Psoas muscle (tissue), 8 donors: ENCODE results near the gene KCNAB2. TPM values are rescaled to one million over a fixed set of nuclear protein-coding genes. Genes with fewer than 3 reads are reported as not detected.

Source experiments
- ATAC-seq, 4 donors: fragments of 200-7000 bp; cut with Tn5 transposase; one replicate each; pipeline ENCODE4 v1.9.1; 2020; ENCODE audit warnings: moderate library complexity in 3 of 4, mild to moderate bottlenecking in 2 of 4
- DNase-seq, 2 donors: peaks; one replicate each; pipeline ENCODE4 v3.0.0-alpha.2; 2020
- H3K27ac ChIP-seq: fragments of 200-600 bp; one replicate; pipeline ENCODE4 v1.8.0; 2022
- H3K27me3 ChIP-seq, 3 donors: fragments of 200-600 bp in 1 of 3; one replicate each; pipeline versions ENCODE4 v1.6.1 to v1.8.0; 2013 to 2022; ENCODE audit warnings: low read length in 2 of 3, mild to moderate bottlenecking in 2 of 3, moderate library complexity in 1 of 3; ENCODE audit not compliant: insufficient read depth in 3 of 3
- H3K36me3 ChIP-seq, 2 donors: fragments of 200-600 bp in 1 of 2; one replicate each; pipeline versions ENCODE4 v1.6.1 to v1.8.0; 2013 to 2022; ENCODE audit warnings: low read depth in 1 of 2, mild to moderate bottlenecking in 1 of 2, moderate library complexity in 1 of 2; ENCODE audit not compliant: insufficient read depth in 1 of 2
- H3K4me1 ChIP-seq: fragments of 200-600 bp; one replicate; pipeline ENCODE4 v1.8.0; 2022
- H3K4me3 ChIP-seq: fragments of 200-600 bp; one replicate; pipeline ENCODE4 v1.8.0; 2022; ENCODE audit warnings: mild to moderate bottlenecking
- H3K9me3 ChIP-seq: fragments of 200-600 bp; one replicate; pipeline ENCODE4 v1.8.0; 2022
- whole genome bisulfite sequencing, 3 donors: extraction: QIAGEN DNeasy Blood & Tissue Kit; methylation state at CpG; one replicate each; pipeline versions ENCODE4 v1.1.6 to v1.1.7; 2013; 5-methylcytosine and 5-hydroxymethylcytosine counted together
- intact Hi-C, 2 donors: fragments of 100-400 bp; cut with DNase I; formaldehyde crosslinking; loops; one replicate each; pipeline versions ENCODE4 v1.11.0 to v1.14.2; 2022
- polyA plus RNA-seq, 3 donors: library from polyadenylated mRNA; stranded (reverse); fragments of 200-250 nt; gene quantifications; one replicate each; pipeline ENCODE4 v1.2.3, GENCODE V29; 2013
- total RNA-seq, 4 donors: library from RNA; stranded (reverse); fragmentation: NEBNext Ultra II Directional in 2 of 4; extraction: Animal tissue kit (Norgen Biotek cat#: 25700) in 2 of 4; gene quantifications; one replicate each; pipeline versions ENCODE4 v1.2.1 to v1.2.4, GENCODE V29; 2021 to 2023
- TF ChIP-seq, protein P1 (sequence below): fragments of 200-600 bp; IDR thresholded peaks from one replicate; pipeline ENCODE4 v1.8.0; 2022; ENCODE audit warnings: antibody characterized with exemption
- donor health status: healthy with polysubstance abuse.
- donor health status: DM: no; HTN: no; CAD: no; lungs with moderate emphysema.
- donor health status: Bipolar disorder and iron deficiency.
- donor health status: healthy.
- donor health status: DM: yes; HTN: yes; CAD: no.
- donor health status: DM: no; HTN: no; CAD: no.
- donor health status: DM: no; HTN: no; CAD: no.
- donor health status: DM: yes; HTN: yes; CAD: no.

Gene KCNAB2
- total and polyA plus RNA-seq, 7 donors: 0.86 to 8.8 (median 2.1) TPM

DNA sequence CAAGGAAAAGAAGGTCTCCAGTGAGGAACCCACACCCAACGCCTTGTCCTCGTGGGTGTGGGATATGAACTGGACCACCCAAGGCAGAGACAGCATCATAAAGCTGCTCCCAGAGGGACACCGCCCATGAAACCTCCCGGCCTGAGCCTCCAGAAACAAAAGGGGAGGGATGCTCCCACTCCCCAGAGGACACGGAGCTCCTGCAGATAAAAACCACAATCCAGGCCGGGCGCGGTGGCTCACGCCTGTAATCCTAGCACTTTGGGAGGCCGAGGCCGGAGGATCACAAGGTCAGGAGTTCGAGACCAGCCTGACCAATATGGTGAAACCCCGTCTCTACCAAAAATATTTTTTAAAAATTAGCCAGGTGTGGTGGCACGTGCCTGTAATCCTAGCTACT lies 68.1 kb downstream of the KCNAB2 start:
- no peak overlapping the region for H3K4me3 ChIP-seq
- peaks cover 13% of the 10 kb centered on the region for H3K9me3 ChIP-seq
- 84 to 87% (median 86%) methylated on average over 14 of the region's 14 CpGs for WGBS, 3 donors
- no peaks in the 10 kb centered on the region for H3K36me3 ChIP-seq
- DNase-seq: peak in 1 of 2 donors; percentile 16
- H3K4me1 ChIP-seq: no peaks in the 10 kb centered on the region
- TF ChIP-seq, protein P1, sequence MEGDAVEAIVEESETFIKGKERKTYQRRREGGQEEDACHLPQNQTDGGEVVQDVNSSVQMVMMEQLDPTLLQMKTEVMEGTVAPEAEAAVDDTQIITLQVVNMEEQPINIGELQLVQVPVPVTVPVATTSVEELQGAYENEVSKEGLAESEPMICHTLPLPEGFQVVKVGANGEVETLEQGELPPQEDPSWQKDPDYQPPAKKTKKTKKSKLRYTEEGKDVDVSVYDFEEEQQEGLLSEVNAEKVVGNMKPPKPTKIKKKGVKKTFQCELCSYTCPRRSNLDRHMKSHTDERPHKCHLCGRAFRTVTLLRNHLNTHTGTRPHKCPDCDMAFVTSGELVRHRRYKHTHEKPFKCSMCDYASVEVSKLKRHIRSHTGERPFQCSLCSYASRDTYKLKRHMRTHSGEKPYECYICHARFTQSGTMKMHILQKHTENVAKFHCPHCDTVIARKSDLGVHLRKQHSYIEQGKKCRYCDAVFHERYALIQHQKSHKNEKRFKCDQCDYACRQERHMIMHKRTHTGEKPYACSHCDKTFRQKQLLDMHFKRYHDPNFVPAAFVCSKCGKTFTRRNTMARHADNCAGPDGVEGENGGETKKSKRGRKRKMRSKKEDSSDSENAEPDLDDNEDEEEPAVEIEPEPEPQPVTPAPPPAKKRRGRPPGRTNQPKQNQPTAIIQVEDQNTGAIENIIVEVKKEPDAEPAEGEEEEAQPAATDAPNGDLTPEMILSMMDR: no peak
- H3K27me3 ChIP-seq: peaks cover 0 to 19% (median 3%) of the 10 kb centered on the region in 3 donors
- intact Hi-C loops: no loop called here
- H3K27ac ChIP-seq: no peak overlapping the region
- no peak for ATAC-seq

DNA sequence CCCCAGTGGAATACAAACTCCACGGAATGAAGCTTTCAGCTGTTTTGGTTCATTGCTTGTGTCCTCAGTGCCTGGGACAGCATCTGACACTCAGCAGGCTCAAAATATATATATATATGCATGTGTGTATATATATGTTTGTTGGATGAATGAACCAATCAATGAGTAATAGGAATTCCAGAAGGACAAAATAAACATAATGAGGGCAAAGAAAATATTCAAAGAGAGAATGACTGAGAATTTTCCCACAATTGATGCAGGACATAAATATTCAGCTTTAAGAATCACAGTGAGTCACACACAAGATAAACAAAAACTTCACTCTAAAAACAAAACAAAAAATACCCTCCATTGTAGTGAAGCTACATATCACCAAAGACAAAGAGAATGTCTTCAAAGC lies 70.4 kb downstream of the KCNAB2 start:
- H3K4me1 ChIP-seq: no peaks in the 10 kb centered on the region
- TF ChIP-seq, protein P1: no peak
- ATAC-seq (no peak), DNase-seq (no peak)
- 18 to 26% (median 21%) methylated on average over 1 of the region's 1 CpG for WGBS, 3 donors
- H3K27me3 ChIP-seq: peaks cover 0 to 3% (median 0%) of the 10 kb centered on the region in 3 donors
- intact Hi-C loops: no loop called here
- no peaks in the 10 kb centered on the region for H3K36me3 ChIP-seq
- H3K27ac ChIP-seq: no peak overlapping the region
- peaks cover 13% of the 10 kb centered on the region for H3K9me3 ChIP-seq
- no peak overlapping the region for H3K4me3 ChIP-seq

DNA sequence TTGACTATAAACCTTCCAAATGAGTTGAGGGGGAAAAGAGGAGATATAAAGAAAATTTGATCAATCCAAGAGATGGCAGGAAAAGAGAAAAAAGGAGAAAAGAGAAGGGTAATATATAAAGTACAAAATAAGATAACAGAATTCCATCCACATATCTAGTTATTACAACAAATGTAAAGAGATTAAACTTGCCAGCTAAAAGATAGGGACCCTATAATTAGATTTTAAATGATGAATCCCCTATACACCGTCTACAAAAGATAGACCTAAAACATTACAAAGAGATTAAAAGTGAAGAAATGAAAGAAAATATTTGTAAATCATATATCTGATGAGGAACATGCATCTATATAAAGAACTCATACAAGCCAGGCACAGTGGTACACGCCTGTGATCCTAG lies 71.4 kb downstream of the KCNAB2 start:
- DNase-seq: no peak
- H3K27me3 ChIP-seq: peaks cover 0 to 3% (median 0%) of the 10 kb centered on the region in 3 donors
- H3K27ac ChIP-seq: no peak overlapping the region
- H3K36me3 ChIP-seq: no peaks in the 10 kb centered on the region
- ATAC-seq: no peak
- no peak overlapping the region for H3K4me3 ChIP-seq
- intact Hi-C loops: no loop called here
- TF ChIP-seq, protein P1: no peak
- 87 to 92% (median 89%) methylated on average over 2 of the region's 2 CpGs for WGBS, 3 donors
- H3K4me1 ChIP-seq: no peaks in the 10 kb centered on the region
- peaks cover 13% of the 10 kb centered on the region for H3K9me3 ChIP-seq

DNA sequence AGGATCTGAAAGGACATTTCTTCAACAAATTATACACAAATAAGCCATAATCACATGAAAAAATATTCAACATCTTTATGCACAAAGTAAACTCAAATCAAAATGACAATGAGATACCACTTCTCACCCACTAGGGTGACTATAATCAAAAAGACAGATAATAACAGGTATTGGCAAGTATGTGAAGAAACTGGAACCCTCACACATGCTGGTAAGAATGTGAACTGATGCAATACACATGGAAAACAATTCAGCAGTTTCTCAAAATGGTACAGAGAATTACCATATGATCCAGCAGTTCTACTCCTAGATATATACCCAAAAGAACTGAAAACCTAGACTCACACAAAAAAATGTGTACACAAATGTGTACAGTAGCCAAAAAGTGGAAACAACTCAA lies 71.9 kb downstream of the KCNAB2 start:
- Histone ChIP-seq H3K36me3 (no peaks in the 10 kb centered on the region), H3K27me3 (peaks cover 0 to 3% (median 0%) of the 10 kb centered on the region in 3 donors), H3K4me3 (no peak overlapping the region), H3K9me3 (peaks cover 13% of the 10 kb centered on the region), H3K4me1 (no peaks in the 10 kb centered on the region), H3K27ac (no peak overlapping the region)
- DNase-seq (no peak), ATAC-seq (no peak)
- intact Hi-C loops: no loop called here
- TF ChIP-seq, protein P1: no peak

DNA sequence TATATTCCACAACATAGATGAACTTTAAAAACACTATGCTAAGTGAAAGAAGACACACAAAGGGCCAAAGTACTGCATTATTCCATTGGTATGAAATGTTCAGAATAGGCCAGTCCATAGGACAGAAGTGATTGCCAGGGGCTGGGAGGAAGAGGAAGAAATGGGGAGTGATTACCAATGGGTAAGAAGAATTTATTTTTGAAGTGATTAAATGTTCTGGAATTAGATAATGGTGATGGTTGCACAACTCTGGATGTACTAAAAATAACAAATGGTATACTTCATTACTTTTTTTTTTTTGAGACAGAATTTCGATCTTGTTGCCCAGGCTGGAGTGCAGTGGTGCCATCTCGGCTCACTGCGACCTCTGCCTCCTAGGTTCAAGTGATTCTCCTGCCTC lies 72.7 kb downstream of the KCNAB2 start:
- Histone ChIP-seq H3K27me3 (peaks cover 0 to 3% (median 0%) of the 10 kb centered on the region in 3 donors), H3K9me3 (peaks cover 13% of the 10 kb centered on the region), H3K4me3 (no peak overlapping the region), H3K36me3 (no peaks in the 10 kb centered on the region), H3K4me1 (no peaks in the 10 kb centered on the region), H3K27ac (no peak overlapping the region)
- intact Hi-C loops: no loop called here
- no peak for ATAC-seq
- TF ChIP-seq, protein P1: no peak
- 73 to 79% (median 77%) methylated on average over 3 of the region's 3 CpGs for WGBS, 3 donors
- DNase-seq: no peak
